ENCODE data around the gene SYT13.

DNA sequence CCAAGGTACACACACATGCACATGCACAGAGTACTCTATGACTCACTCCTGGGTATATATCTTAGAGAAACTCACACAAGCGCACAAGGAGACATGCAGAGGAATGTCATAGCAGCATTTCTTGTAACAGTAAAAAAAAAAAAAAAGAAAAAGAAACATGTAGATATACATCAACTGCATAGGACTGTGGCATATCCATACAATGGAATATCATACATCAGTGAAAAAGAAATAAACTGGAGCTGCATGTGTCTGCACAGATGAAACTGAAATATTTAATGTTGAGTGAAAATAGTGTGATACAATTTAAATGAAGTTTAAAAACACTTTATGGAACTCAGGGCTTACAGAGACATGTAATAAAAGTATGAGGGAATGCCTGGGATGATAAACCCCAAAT lies 46.4 kb downstream of the SYT13 start:
- TF ChIP-seq, protein P1, sequence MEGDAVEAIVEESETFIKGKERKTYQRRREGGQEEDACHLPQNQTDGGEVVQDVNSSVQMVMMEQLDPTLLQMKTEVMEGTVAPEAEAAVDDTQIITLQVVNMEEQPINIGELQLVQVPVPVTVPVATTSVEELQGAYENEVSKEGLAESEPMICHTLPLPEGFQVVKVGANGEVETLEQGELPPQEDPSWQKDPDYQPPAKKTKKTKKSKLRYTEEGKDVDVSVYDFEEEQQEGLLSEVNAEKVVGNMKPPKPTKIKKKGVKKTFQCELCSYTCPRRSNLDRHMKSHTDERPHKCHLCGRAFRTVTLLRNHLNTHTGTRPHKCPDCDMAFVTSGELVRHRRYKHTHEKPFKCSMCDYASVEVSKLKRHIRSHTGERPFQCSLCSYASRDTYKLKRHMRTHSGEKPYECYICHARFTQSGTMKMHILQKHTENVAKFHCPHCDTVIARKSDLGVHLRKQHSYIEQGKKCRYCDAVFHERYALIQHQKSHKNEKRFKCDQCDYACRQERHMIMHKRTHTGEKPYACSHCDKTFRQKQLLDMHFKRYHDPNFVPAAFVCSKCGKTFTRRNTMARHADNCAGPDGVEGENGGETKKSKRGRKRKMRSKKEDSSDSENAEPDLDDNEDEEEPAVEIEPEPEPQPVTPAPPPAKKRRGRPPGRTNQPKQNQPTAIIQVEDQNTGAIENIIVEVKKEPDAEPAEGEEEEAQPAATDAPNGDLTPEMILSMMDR (conservative IDR thresholded peaks at IDR 0.05 in 1 of 2, IDR thresholded peaks at IDR 0.05 in 1 of 2; ENCODE audit: extremely low read depth in 1 of 2, insufficient read depth in 1 of 2, low read depth in 1 of 2, low read length in 2 of 2): no peak
- TF ChIP-seq EZH2 (IDR thresholded peaks at IDR 0.05; ENCODE audit: borderline replicate concordance, low read length): no peak

Measured in mammary epithelial cell (primary cell).